ENCODE results near the gene UMODL1. TPM values are rescaled to one million over a fixed set of nuclear protein-coding genes. Genes with fewer than 3 reads are reported as not detected.

Gene UMODL1
- total RNA-seq, 1 experiment from 2014 or later, result 0.08 TPM

GRCh38 chr21:42079939-42080787, 9.0 kb downstream of the UMODL1 start:
- no peak for DNase-seq (ENCODE audit: low spot score)

GRCh38 chr21:42080788-42081083, 9.6 kb downstream of the UMODL1 start:
- DNase-seq (ENCODE audit: low spot score), result no peak

GRCh38 chr21:42081138-42081537, 10.0 kb downstream of the UMODL1 start:
- no peak for DNase-seq (ENCODE audit: low spot score)

- no peak for DNase-seq (ENCODE audit: low spot score)
Observed at GRCh38 chr21:42081931-42082381, 10.8 kb downstream of the UMODL1 start.

- DNase-seq (ENCODE audit: low spot score), result no peak
Observed at GRCh38 chr21:42082501-42083360, 11.6 kb downstream of the UMODL1 start.

GRCh38 chr21:42083361-42083690, 12.2 kb downstream of the UMODL1 start:
- DNase-seq (ENCODE audit: low spot score), result no peak

- no peak for DNase-seq (ENCODE audit: low spot score)
Observed at GRCh38 chr21:42084079-42084478, 13.0 kb downstream of the UMODL1 start.

- DNase-seq (ENCODE audit: low spot score), result no peak
Observed at GRCh38 chr21:42085246-42086077, 14.3 kb downstream of the UMODL1 start.

GRCh38 chr21:42086969-42087368, 15.9 kb downstream of the UMODL1 start:
- no peak for DNase-seq (ENCODE audit: low spot score)

GRCh38 chr21:42088148-42088547, 17.0 kb downstream of the UMODL1 start:
- DNase-seq (ENCODE audit: low spot score), result no peak

GRCh38 chr21:42088658-42089057, 17.5 kb downstream of the UMODL1 start:
- no peak for DNase-seq (ENCODE audit: low spot score)

GRCh38 chr21:42089093-42089631, 18.0 kb downstream of the UMODL1 start:
- DNase-seq (ENCODE audit: low spot score), result no peak

GRCh38 chr21:42089665-42090310, 18.7 kb downstream of the UMODL1 start:
- no peak for DNase-seq (ENCODE audit: low spot score)

GRCh38 chr21:42091899-42092508, 20.9 kb downstream of the UMODL1 start:
- no peak for DNase-seq (ENCODE audit: low spot score)

GRCh38 chr21:42092771-42093170, 21.7 kb downstream of the UMODL1 start:
- no peak for DNase-seq (ENCODE audit: low spot score)

- DNase-seq (ENCODE audit: low spot score), result no peak
Observed at GRCh38 chr21:42093186-42093585, 22.1 kb downstream of the UMODL1 start.

GRCh38 chr21:42093991-42094421, 22.9 kb downstream of the UMODL1 start:
- no peak for DNase-seq (ENCODE audit: low spot score)

- no peak for DNase-seq (ENCODE audit: low spot score)
Observed at GRCh38 chr21:42094811-42095210, 23.7 kb downstream of the UMODL1 start.

GRCh38 chr21:42095581-42095980, 24.5 kb downstream of the UMODL1 start:
- no peak for DNase-seq (ENCODE audit: low spot score)

- DNase-seq (ENCODE audit: low spot score), result no peak
Observed at GRCh38 chr21:42096566-42096965, 25.4 kb downstream of the UMODL1 start.

GRCh38 chr21:42097274-42097673, 26.2 kb downstream of the UMODL1 start:
- DNase-seq (ENCODE audit: low spot score), result no peak
